Measurements from ENCODE around the gene DNAAF6.

DNA sequence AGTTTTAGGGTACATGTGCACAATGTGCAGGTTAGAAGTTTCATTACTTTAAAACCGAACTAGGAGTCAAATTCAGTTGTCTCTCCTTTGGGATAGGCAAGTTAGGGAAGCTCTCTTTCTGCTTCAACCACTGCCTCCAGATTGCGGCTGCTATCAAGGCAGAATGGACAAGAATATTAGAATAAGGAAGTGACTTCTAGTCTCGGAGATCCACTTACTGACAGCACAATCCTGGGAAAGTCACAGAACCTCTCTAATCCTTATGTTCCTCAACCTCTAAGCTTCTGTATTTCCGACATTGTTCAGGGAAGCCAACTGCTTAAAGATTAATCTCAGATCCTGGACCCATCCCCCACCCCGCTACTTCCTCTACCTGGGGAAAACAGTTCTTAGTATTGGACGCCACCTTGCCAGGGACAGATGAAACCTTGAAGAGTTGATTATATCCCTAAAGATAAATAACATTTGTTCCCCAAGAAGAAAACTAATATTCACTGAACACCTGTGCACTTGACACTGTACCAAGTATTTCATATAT is 2.3 kb upstream of the DNAAF6 start:
- TF ChIP-seq, protein P1, sequence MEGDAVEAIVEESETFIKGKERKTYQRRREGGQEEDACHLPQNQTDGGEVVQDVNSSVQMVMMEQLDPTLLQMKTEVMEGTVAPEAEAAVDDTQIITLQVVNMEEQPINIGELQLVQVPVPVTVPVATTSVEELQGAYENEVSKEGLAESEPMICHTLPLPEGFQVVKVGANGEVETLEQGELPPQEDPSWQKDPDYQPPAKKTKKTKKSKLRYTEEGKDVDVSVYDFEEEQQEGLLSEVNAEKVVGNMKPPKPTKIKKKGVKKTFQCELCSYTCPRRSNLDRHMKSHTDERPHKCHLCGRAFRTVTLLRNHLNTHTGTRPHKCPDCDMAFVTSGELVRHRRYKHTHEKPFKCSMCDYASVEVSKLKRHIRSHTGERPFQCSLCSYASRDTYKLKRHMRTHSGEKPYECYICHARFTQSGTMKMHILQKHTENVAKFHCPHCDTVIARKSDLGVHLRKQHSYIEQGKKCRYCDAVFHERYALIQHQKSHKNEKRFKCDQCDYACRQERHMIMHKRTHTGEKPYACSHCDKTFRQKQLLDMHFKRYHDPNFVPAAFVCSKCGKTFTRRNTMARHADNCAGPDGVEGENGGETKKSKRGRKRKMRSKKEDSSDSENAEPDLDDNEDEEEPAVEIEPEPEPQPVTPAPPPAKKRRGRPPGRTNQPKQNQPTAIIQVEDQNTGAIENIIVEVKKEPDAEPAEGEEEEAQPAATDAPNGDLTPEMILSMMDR (IDR thresholded peaks at IDR 0.05; ENCODE audit: low read depth, low read length): no peak
- no peak for TF ChIP-seq EZH2phosphoT487 (IDR thresholded peaks at IDR 0.05; ENCODE audit: low read depth)

Data from OCI-LY3 (cell line).